ENCODE measurements around the gene JAKMIP1.

Gene JAKMIP1

GRCh38 chr4:6199422-6199921 lies 877 bp downstream of the JAKMIP1 start:
- DNase-seq, result no peak

- no peak for DNase-seq
These were observed 1.5 kb downstream of the JAKMIP1 start for GRCh38 chr4:6198768-6199421.

GRCh38 chr4:6198278-6198677 lies 2.1 kb downstream of the JAKMIP1 start:
- DNase-seq, result no peak

GRCh38 chr4:6197433-6198174 lies 2.7 kb downstream of the JAKMIP1 start:
- DNase-seq, result no peak

DNA sequence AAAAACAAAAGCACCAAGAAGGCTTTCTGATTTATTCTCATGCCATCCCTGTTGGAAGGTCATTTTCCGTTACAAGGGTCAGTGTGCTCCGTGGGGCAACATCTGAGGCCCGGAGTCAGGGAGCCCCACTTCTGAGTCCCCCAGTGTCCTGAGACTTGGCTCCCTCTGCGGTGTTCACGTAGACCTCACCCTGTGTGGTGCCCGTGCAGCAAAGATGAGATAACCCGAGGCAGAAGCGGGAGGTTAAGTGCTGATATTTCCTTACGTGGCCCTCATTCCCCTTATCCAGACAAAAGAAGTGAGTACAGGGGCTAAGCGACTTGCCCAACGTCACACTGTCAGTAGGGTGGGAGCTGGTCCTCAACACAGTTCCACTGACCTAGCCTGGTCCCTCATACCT lies 3.5 kb downstream of the JAKMIP1 start:
- DNase-seq, result no peak

- no peak for DNase-seq
These were observed 4.0 kb downstream of the JAKMIP1 start for GRCh38 chr4:6196324-6196723.

DNA sequence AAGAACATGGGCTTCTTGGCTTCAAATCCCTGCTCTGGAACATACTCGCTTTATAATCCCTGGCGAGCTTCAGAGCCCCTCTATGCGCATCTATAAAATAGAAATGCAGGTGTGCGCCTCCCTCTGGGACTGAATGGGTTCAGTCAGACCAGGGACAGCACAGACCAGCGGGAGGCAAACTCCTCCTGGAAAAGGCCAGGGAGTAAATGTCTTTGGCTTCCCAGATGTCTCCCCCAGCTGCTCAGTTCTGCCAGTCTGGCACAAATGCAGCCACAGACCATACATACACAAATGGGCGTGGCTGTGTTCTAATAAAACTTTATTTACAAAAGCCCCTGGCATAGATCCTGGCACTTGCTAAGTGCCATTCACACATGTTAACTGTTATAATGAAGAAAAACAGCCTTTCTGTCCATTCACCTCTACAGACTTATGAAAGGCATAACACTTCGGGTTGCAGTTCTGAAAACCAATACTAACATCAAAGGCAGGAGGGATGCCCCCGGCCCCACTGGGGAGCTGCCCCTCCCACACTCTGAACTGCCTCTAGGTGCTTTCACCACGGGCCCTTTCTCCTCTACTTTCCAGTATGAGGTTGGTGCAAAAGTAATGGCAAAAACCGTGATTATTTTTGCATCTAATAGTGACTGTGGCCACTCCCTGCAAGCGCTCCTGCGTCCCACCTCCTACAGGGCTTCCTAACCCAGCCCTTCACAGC lies 4.6 kb downstream of the JAKMIP1 start:
- DNase-seq, result no peak

- no peak for DNase-seq
These were observed 5.7 kb downstream of the JAKMIP1 start for GRCh38 chr4:6194458-6195195.

GRCh38 chr4:6193399-6193798 lies 7.0 kb downstream of the JAKMIP1 start:
- no peak for DNase-seq

DNA sequence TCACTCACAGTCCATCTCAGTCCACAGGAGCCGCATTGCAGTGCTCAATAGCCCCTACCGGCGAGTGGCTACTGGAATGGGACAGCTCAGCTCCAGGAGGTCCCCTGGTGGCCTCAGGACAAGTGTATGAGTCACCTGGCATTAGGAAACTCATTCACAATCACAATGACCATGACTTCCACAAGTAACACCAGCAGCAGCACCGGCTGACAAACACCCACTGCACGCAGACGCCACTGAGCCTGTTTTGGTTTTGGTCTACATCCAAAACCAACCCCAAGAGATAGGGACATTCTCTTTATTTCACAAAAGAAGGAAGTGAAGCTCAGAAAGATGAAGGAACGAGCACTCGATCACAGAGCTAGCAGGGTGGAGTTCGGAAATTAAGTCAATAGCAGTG lies 8.1 kb downstream of the JAKMIP1 start:
- DNase-seq, result no peak

DNA sequence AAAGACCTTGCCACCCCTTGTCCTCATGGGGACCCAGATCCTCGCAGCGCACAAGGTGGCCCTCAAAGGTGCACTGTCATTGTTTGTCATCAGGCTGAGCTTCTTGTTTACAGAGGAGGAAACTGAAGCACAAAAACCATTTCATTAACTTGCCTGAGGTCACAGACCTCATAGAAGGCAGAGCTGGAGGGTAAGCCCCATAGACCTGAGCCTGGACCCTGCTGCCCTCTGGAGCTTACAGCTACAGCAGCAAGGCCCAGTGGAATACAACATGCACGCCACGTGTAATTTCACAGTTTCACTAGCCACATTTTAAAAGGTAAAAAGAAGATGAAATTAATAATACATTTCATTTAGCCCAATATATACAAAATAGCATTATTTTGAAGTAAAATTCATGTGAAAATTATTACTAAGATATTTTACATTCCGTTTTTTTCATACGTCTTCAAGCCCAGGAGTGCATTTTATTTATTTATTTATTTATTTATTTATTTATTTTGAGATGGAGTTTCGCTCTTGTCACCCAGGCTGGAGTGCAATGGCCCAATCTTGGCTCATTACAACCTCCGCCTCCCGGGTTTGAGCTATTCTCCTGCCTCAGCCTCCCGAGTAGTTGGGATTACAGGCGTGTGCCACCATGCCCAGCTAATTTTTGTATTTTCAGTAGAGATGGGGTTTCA lies 8.8 kb downstream of the JAKMIP1 start:
- no peak for DNase-seq

GRCh38 chr4:6190486-6190885 lies 9.9 kb downstream of the JAKMIP1 start:
- DNase-seq, result no peak

- DNase-seq, result no peak
These were observed 10.8 kb downstream of the JAKMIP1 start for GRCh38 chr4:6189511-6189910.

DNA sequence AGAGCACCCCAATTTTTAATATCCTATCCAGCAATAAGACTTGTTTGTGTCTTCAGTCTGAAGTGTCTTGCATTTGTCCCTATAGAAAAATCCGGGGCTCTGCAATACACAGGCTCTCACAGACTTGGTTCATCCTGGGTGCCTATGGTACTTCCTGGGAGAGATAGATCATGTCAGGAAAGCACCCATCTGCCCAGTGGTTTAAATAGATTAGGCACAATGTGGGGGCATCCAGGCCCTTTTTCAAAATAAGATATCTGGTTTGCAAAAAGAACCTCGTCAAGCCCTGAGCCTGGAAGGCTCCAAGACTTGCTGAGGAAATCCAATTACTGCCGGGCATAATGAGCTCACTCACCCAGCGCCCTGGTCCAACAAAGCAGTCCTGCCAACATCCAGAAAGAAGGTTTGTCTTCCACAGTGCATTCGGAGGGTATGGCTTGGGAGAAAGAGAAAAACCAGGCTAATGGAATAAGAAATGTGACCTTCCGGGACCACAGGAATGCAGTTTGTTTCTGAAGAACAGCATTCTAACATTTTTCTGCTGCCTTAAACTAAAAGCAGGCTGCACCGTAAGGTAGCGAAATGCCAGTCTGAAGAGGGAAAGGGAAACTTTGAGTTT lies 11.6 kb downstream of the JAKMIP1 start:
- DNase-seq, result no peak

DNA sequence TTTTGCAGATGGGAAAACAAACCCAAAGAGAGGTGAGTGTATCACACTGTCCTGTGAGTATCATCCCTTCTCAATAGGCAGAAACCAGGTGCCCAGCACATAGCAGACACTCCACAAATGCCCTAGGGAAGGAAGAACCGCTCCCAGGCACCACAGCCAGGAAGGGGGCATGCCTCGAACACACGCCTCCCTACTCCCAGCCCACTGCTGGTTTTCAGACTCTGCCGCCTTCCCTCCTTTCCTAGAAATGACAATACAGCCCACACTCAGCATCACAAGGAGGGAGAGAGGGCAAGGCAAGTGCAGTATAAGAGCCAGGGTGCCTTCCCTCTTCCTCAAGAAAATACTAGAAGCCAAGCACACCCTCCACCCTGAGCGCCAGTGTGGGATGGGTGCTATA lies 16.2 kb downstream of the JAKMIP1 start:
- DNase-seq, result no peak

GRCh38 chr4:6183740-6184139 lies 16.6 kb downstream of the JAKMIP1 start:
- DNase-seq, result no peak

- DNase-seq, result no peak
These were observed 17.7 kb downstream of the JAKMIP1 start for GRCh38 chr4:6182376-6183280.

DNA sequence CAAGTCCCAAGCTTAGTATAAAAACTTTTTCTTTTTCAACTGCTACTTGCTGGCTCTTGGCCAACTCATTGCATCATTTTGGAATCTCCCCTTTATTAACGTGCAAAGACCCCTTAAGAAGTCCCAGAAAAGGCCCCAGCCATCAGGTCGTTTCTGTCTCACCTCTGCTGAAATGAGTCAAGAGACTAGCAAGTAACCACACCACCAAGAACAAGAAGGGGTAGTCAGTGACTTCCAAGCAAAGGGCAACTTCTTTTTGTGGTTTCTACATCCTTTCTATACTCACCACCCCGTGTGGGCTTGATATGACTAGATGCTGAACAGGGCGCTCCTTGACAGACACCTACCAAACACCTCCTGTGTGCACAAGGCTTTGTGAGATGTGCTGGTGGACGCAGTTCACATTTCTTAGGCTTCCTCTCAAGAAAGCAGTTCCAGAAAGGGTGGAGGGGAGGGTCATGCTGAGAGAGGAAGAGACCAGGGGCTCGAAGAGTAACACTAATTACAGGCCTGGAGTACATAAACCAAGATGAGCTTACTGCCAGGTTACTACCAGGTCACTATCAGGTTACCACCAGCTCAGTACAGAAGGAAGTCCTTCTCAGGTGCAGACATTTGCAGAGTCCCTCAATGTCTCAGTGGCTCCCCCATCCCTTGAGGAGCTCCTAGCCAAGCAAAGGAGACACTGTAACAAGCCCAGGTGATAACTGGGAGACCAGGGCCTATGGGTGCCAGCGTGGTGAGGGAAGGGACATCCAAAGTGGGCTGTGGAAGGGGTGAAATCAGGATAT lies 19.3 kb downstream of the JAKMIP1 start:
- DNase-seq, result no peak

DNA sequence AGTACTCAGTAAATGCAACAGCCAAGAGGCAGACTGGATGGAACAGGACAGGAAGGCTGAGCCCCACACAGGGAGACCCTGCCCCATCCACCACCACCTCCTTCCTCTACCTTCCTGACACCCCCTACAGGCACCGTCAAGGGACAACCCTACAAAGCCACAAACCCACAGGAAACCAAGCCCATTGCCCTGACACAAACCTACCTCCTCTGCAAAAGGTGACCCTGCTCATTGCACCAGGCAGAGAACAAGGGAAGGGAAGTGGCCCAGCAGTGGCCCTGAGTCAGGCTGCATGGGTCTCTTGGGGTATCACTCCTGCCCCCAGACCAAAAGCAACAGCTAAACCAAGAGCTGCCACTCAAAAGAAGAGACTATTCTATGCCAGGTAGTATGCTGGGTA lies 21.0 kb downstream of the JAKMIP1 start:
- no peak for DNase-seq

DNA sequence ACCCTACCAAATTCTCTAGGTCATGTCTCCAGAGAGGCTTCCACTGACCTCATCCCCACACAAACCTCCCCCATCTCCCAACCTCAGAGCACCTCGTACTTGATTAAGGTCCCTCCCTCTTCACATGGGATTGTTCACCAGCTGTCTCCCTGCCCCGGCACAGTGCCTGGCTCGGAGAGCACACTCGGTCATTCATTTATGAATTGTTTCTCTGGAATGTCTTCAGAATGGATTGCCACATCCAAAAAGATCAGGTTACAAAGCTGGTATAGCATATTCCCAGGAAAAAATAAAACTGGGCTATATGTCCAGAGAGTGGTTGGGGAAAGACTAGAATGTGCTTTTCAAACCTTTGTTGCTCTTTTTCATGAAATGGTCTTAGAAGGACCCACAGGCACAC lies 21.6 kb downstream of the JAKMIP1 start:
- no peak for DNase-seq
